Spleen (tissue), 7 donors: ENCODE data around the gene TEDC2.

ENCODE experiments used
- CTCF ChIP-seq, 11 experiments: fragments of 200-600 bp in 7 of 11; fragments of 450-650 bp in 4 of 11; sonication (generic) in 4 of 11; IDR thresholded peaks in 8 of 11; conservative IDR thresholded peaks in 3 of 11; 1 replicate in 7 of 11; 2 replicates in 4 of 11; pipeline versions ENCODE4 v1.4.0 to v1.8.0; 2016 to 2021; ENCODE audit warnings: antibody characterized with exemption in 11 of 11, inconsistent platforms in 4 of 11, mild to moderate bottlenecking in 1 of 11
- POLR2A ChIP-seq, 3 donors: fragments of 450-650 bp; IDR thresholded peaks; one replicate each; pipeline ENCODE4 v1.5.1; 2017; ENCODE audit warnings: antibody characterized with exemption in 3 of 3, mild to moderate bottlenecking in 1 of 3
- POLR2AphosphoS5 ChIP-seq, 3 donors: sonication (generic); formaldehyde crosslinking; IDR thresholded peaks; one replicate each; pipeline ENCODE4 v1.5.1; 2017; ENCODE audit warnings: antibody characterized with exemption in 3 of 3
- donor health status: DM: no; HTN: no; CAD: no; lungs with moderate emphysema.
- donor health status: DM: no; HTN: no; CAD: no.
- donor health status: DM: no; HTN: no; CAD: no.

GRCh38 chr16:2511996-2512734 is 52.3 kb downstream of the TEDC2 start:
- TF ChIP-seq CTCF (IDR thresholded peaks at IDR 0.05 in 8 of 11, conservative IDR thresholded peaks at IDR 0.05 in 3 of 11) (no peak), POLR2A (IDR thresholded peaks at IDR 0.05) (no peak), POLR2AphosphoS5 (IDR thresholded peaks at IDR 0.05) (no peak)
